ENCODE results near the gene CEP112.

- no peak for TF ChIP-seq ZNF8 (CRISPR knock-in tag; IDR thresholded peaks at IDR 0.05)
- no peak for TF ChIP-seq ISL1 (CRISPR knock-in tag; IDR thresholded peaks at IDR 0.05)
- TF ChIP-seq ESRRG (CRISPR knock-in tag; IDR thresholded peaks at IDR 0.05): no peak
- no peak for TF ChIP-seq RARB (CRISPR knock-in tag; IDR thresholded peaks at IDR 0.05)
- TF ChIP-seq, protein P1, sequence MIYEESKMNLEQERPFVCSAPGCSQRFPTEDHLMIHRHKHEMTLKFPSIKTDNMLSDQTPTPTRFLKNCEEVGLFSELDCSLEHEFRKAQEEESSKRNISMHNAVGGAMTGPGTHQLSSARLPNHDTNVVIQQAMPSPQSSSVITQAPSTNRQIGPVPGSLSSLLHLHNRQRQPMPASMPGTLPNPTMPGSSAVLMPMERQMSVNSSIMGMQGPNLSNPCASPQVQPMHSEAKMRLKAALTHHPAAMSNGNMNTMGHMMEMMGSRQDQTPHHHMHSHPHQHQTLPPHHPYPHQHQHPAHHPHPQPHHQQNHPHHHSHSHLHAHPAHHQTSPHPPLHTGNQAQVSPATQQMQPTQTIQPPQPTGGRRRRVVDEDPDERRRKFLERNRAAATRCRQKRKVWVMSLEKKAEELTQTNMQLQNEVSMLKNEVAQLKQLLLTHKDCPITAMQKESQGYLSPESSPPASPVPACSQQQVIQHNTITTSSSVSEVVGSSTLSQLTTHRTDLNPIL (CRISPR knock-in tag; IDR thresholded peaks at IDR 0.05; ENCODE audit: low read depth): no peak
- no peak for TF ChIP-seq ARNTL (CRISPR knock-in tag; IDR thresholded peaks at IDR 0.05; ENCODE audit: borderline replicate concordance, low read depth)
- no peak for TF ChIP-seq POU6F1 (CRISPR knock-in tag; IDR thresholded peaks at IDR 0.05; ENCODE audit: borderline replicate concordance, low read depth)
- TF ChIP-seq, protein P2, sequence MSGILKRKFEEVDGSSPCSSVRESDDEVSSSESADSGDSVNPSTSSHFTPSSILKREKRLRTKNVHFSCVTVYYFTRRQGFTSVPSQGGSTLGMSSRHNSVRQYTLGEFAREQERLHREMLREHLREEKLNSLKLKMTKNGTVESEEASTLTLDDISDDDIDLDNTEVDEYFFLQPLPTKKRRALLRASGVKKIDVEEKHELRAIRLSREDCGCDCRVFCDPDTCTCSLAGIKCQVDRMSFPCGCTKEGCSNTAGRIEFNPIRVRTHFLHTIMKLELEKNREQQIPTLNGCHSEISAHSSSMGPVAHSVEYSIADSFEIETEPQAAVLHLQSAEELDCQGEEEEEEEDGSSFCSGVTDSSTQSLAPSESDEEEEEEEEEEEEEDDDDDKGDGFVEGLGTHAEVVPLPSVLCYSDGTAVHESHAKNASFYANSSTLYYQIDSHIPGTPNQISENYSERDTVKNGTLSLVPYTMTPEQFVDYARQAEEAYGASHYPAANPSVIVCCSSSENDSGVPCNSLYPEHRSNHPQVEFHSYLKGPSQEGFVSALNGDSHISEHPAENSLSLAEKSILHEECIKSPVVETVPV (CRISPR knock-in tag; IDR thresholded peaks at IDR 0.05): no peak
- no peak for TF ChIP-seq ZFP30 (CRISPR knock-in tag; IDR thresholded peaks at IDR 0.05)
- no peak for TF ChIP-seq SNAI2 (CRISPR knock-in tag; IDR thresholded peaks at IDR 0.05)
- no peak for TF ChIP-seq CSDC2 (CRISPR knock-in tag; IDR thresholded peaks at IDR 0.05)
- no peak for TF ChIP-seq GLIS3 (CRISPR knock-in tag; IDR thresholded peaks at IDR 0.05)
- no peak for TF ChIP-seq OSR1 (CRISPR knock-in tag; IDR thresholded peaks at IDR 0.05)
These were observed 334.2 kb downstream of the CEP112 start for GRCh38 chr17:65857718-65858117.
